HG02798 (cell line): Measurements from ENCODE around the gene CTBP2.

ENCODE experiments used
- ATAC-seq: cut with Tn5 transposase; IDR thresholded peaks from one replicate; pipeline ENCODE4 v1.9.1; 2021; ENCODE audit warnings: mild to moderate bottlenecking; ENCODE audit not compliant: unreplicated experiment, poor library complexity

The CTBP2 gene

DNA sequence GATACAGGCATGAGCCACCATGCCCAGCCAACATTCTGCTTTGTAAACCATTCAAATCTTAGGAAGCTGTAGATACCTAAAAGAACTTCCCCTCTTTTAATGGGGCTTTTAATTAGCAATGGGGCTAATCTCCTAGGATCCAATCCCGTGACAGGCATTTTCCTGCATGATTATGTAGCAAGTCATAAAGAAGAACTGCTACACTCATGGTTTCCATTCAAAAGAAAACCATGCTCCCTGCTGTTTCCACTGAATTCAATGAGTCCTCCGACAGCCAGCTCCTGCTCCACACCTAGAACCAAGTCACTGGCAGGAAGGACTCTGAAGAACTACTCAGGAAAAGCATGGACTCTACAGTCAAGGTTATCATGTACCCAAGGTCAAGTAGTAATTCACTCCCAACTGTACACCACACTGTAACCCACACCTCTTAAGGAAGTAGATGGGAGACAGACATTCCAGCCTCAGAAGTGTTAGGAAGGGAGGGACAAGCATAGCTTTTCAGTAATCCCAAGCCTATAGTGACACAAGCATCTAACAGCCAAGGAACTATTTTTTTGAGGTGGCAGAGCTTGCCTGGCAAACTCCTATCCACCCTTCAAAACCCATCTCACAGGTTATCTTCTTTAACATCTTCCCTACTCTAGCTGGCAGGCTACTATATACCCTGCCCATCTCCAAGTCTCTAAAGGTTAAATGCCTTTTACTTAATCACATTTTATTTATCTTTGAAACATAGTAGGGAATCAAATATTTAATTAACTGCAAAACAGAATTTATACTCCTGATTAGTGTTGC is 47.5 kb downstream of the CTBP2 start:
- ATAC-seq: no peak

DNA sequence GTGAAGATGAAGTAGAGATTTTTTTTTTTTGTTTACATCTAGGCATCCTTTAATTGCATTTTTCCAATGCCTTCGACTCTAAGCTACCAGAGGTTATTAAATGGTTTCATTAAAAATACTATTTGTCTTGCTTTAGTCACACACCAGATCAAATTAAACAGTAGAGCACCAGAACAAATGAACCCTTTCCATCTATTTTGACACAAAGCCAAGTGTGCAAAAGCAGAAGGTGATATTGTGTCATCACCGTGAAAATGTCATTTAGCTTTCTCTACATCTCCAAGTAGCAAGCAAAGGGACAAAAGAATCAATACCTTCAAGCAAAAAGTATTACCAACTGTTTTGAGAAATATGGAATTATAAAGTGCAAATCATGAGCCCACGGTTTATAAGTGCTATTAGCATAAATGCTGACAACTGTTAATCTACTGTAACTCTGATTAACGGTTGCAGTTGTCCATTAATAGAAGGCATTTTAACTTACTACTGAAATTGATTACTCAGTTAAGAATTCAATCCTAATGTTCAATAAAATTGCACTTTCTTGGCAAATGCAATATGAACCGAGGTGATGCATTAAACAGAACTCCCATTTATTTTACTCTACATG is 49.1 kb downstream of the CTBP2 start:
- ATAC-seq: no peak

DNA sequence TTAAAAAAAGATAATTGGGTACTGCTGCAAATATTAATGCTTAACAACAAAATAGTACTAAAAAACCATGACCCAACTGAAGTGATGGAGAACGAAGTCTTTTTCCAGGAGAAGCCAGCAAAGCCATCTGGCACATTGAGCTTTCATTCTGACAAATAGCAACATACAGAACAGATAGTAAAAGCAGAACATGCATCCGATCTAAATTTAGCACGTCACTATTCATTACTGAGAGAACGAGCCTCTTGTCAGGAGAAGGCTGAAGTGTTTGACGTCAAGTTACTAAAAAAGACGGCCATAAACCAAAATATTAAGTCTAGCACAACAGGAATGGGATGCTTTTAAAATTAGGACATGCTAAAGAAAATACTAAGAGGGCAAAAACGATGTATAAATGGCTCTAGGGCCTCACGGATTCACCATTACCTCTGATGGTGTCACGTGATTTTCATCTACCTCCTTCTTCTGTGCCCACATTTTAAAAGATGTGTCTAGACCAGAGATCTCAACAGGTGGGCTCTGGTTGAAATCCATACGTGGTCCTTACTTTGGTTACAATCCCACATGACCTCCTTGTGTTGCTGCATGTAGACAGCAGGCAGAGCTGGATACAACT is 52.3 kb downstream of the CTBP2 start:
- no peak for ATAC-seq

DNA sequence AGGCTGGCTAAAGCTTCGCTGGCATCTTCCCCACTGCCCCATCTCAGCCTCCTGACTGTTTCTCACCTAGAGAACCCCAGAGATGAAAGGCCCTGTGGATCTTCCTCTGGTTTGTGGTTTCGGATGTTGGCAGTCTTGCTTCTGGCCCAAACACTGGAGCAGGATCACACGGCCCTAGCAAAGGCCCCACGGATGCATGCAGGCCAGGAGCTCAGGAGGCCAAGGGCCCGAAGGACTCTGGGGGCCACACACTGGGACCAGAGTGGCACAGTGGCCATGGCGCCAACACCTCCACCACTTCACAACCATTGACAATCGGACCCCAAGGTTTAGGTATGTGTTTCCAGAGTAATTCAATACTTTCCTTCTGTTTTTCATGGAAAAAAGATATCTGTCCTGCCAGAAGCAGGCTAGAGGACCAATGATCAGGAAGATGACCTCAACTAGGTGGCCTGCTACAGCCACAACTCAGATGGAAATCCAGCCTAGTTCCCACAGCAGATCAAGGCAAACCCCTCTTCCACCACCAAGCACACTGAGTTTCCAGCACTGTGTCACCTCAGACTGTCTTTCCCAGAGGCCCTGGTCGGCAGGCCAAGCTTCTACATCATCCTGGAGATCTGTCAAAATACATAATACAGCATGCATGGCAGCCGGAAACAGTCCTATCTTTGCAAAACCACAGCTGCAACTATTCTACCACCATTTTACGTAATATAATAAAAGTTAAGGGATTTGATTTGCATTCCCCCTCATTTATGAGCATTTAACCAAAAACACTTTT is 53.0 kb downstream of the CTBP2 start:
- ATAC-seq: no peak

DNA sequence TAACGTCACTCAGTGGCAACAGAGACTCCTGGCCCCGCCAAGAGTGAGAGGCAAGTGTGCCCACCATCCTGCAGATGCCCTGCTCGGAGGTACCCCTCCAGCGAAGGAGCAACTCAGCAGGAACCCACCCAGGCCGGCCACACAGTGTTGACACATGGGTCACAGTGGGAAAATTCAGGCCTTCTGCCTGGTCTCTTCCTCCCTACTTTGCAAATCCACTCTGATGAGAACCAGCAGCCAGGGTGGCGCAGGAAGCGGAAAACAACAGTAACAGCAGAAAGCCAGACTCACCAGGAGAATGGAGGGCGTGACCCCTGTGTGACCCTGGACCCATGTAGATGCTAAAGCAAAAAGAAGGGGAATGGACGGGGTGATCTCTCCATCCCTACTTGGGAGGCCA is 53.8 kb downstream of the CTBP2 start:
- ATAC-seq: no peak

DNA sequence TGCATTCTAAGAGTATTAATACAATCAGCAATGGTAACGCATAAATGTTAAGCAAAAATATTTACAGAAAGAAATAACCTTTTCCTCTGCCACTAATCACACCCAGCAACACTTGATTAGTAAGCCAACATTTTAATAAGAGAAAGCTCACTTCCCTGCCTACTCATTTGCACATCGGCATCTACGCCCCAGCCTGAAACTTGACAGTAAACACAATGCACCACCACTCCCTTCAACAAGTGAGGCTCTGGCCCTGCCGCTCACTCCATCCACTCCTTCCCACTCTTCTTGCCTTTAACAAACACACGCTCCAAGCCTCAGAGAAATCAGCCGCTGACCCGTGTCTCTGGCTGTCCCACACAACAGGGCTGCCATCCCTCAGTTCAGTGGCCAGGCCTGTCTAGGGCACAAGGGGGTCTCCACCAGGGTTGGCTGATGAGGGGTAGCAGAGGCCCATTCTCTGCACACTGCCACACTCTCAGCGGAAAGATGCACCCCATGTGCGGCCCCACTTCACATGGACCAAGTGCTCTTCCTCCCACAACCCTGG is 54.6 kb downstream of the CTBP2 start:
- ATAC-seq: no peak

DNA sequence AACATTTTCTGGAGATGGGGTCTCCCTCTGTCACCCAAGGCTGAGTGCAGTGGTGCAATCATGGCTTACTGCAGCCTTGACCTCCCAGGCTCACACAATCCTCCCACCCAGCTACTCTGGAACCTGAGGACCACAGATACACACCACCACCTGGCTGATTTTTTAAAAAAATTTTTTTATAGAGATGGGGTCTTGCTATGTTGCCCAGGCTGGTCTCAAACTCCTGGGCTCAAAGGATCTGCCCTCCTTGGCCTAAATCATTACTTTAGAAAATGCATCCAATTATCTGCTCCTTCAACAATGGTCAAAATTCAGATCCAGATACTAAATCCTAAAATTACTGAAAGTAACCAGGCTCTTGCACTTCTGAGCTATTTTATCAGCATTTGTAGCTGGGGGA is 55.2 kb downstream of the CTBP2 start:
- ATAC-seq: no peak

DNA sequence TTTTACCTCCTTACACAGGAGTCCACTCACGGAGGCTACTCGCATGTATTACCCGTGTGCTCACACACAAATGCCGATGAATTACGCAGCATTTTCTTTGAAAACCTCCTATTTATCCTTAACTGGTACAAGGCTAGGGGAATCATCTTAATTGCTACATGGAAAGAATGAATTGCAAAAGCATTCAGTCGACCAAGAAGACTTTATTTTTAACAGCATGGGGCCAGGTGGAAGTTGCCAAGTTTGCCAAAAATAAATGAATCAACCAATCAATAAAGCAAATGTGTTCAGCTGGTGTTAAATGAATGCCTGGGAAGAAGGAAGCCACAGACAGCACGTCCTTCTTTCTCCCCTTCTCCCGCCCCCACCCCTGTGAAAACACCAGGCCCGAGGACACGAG is 55.8 kb downstream of the CTBP2 start:
- no peak for ATAC-seq

DNA sequence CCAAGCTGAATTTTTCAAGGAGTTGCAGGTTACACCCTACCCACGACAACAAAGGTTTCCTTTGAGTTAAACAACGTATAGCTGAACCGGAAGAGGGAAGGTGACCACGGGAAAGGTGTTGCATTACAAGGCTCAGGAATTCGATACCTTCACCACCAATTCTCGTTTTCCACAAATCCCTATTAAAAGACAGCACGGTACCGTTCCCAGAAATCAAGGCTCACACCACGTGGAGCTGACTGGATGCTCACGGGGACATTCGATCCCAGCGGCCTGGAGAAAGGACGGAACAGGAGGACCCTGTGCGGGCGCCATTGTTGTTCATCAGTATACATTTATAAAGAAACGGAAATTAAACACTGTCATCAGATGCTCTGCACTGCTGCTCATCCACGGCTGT is 56.4 kb downstream of the CTBP2 start:
- ATAC-seq: no peak

DNA sequence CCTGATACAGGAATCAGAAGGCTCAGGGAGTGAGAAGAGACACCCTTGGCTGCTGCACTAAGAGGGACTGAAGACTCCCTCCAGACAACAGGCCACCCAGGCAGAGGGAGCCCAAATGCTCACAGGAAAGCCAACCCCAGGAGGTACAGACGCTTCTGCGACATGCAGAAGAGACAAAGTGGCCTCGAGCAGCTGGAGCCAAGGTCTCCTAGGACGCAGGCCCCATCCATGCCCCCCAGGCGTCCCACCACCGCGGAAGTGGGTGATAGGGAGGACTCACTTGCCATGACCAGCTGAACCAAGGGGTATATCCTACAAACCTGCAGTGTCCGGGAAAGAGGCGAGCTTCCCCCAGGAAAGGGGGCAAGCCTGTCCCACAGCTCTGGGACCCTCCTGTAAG is 56.9 kb downstream of the CTBP2 start:
- ATAC-seq: no peak

DNA sequence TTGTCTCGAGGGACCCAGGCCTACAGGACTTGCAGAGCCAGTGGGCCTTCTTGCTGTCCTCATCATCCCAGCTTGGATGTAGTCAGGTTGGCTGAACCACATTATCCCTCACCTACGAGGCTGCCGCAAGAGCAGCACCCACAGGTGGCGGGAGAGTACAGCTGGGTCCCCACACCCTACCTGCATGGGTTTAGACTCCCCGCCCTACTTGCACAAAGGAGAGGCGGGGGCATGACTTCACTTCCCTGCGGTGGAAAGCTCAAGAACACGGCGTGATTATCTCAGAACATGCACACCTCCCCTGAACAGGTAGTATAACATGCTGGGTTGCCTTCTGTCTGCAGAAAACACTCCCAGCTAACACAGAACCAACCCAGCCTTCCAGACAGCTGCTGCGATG is 57.5 kb downstream of the CTBP2 start:
- ATAC-seq: no peak

DNA sequence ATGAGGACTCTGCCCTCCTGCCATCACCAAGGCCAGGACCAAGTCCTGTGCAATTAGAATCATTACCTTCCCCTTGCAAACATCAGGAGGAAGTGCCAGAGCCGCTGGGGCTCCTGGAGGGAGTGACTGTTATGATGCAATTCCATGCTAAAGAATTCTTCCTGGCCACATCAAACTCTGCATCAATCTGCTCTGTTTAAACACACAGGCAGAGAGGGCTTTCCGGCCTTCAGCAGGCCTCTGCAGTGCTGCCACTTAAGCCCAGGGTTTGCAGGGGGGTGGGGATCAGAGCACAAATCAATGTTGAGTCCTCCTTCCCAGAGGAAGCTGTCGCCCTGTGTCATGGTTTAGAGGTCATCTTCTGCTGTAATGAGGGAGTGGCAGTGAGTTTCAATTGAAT is 58.1 kb downstream of the CTBP2 start:
- no peak for ATAC-seq

DNA sequence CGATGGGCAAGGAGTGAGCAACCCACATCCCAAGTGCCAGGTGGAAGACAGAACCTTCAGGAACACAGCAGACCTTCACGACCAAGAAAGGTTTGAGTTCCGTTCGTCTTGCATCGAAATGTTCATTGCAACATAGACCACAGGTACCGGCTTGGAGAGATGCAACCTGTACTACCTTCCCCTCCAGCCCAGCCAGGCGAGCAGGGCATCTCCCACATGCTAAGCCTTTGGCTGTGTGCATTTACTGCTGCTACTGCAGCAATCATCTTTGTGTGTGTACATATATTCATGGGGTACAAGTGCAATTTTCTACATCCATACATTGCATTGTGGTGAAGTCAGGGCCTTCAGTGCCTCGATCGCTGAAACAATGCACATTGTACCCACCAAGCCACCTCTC is 58.8 kb downstream of the CTBP2 start:
- ATAC-seq: no peak

DNA sequence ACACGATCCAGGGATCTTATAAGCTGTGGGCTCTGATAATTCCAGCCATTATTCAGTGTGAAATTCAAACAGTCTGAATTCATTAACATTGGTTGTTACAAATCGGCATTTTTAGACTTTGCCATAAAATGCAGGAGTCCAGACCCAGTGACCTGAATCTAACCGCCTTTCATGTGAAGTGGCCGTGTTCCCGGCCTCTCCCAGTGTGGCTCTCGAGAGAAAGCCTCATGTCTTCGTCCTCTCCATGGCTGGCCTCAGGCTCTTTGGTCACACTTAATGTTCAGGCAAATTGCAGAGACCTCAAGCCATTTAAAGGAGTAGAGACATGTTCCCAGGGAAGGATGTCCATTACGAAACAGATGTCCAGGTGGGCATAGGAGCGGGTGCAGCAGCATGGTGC is 59.3 kb downstream of the CTBP2 start:
- ATAC-seq: no peak

DNA sequence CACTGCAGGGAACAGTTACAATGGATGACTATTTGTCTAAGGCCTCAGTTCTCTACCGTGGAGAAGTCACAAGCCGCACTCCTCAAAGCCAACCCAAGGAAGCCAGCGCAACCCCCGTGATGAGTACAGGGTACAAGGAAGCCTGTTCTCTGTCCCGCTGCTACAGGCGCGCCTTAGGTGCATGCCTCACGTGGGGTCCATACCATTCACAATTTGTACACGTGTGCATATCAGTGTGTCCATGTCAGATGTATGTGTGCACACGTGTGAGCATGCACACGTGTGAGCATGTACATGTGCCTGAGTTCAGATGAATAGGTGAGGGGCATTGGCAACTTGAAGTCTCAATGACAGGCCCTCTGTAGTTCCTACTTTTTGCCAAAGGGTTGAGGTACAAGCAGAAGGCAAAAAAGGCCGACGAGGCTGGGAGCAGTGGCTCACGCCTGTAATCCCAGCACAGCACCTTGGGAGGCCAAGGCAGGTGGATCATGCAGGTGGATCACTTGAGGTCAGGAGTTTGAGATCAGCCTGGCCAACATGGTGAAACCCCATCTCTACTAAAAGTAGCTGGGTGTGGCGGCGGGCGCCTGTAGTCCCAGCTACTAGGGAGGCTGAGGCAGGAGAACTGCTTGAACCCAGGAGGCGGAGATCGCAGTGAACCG is 62.8 kb downstream of the CTBP2 start:
- ATAC-seq: no peak

DNA sequence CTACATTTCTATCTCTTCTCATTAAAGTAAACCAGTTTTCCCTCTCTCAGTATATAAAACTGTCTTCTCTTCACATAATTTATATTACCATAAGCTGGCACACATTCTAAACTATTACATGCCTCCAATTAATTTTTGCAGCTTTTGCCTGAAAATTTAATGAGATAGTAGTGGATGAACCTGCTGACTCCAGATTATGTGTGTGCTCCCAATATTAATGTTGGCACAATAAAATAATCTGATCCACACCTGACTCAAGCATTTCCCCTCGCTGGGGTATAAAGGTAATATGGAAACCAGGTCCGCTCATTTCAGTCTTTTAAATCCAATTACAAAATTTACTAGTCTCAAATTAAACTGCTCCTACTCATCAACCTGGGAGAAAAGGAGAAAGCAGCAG is 63.4 kb downstream of the CTBP2 start:
- ATAC-seq: no peak

DNA sequence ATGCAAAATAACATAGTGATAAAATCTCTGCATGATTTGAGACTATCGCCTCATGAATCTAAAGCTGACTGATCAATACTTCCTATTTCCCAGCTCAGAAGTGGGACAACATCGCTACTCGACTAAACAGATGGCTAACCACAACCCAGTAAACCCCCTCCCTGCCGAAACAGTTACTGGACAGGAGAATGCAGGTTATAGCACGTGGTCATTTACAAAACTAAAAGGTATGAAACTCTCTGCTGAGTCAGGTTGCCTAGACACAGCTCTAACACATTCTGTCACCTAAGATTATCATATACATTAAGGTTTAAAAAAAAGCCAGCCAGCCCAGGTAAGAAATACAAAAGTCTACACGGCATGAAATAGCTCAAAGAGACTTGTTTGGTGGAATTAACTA is 64.0 kb downstream of the CTBP2 start:
- ATAC-seq: no peak

DNA sequence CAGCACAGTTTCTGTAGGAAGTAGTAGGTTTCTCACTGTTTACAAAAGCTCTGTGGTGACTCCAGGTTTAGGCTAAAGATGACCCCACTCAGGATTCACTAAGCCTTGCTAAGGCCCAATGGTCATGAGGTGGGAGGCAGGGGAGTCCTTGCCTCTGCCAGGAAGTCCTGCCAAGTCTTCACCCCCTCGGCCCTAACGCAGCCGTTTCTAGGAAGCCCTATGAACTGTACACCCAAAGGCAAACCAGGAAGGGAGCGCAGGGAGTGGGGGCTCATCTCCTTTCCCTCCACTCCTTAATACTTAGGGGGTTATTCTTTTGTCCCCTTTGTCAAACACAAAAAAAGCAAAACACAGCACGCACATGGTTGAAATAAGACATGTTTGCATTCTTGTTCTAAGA is 64.6 kb downstream of the CTBP2 start:
- ATAC-seq: no peak

DNA sequence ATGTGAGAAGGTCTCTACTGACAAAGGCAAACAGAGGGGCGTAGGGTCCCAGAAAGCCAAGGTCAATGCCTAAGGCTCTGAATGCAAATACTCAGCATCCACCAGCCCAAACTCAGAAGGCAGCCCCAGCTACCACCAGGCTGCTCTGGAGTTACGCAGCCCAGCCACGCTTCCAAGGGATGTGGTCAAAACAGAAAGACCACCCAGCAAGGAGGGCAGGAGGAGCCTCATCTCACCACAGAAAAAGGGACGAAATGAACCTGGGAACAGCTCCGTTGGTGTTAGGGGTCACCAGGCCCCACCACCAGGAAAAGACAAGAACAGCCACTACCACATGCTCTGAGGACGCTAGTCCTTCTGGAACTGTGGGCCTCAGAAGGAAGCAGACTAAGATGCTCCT is 65.1 kb downstream of the CTBP2 start:
- ATAC-seq: no peak

DNA sequence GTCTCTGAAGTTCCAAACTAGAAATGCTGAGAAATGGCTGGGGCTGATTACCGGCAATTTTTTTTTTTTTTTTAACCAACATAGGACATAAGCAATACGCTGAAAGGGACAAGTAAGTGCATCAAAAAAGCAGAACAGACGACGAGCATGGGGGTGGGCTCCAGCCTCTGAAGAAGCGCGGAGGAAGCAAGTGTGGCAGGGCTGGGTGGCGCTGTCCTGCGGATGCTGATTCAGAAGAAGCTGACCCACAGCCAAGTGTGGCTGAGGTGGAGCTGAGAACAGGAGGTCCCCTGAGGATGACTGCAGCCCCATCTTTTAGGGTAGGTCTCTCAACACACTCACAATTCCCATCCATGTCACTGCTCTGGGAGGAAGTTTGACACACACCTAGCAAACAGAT is 65.6 kb downstream of the CTBP2 start:
- no peak for ATAC-seq
